Measurements from ENCODE around the gene HTATSF1. TPM values are rescaled to one million over a fixed set of nuclear protein-coding genes. Genes with fewer than 3 reads are reported as not detected.

The HTATSF1 gene
- total RNA-seq, 1 donor from 2014 or later, result 38.4 TPM

DNA sequence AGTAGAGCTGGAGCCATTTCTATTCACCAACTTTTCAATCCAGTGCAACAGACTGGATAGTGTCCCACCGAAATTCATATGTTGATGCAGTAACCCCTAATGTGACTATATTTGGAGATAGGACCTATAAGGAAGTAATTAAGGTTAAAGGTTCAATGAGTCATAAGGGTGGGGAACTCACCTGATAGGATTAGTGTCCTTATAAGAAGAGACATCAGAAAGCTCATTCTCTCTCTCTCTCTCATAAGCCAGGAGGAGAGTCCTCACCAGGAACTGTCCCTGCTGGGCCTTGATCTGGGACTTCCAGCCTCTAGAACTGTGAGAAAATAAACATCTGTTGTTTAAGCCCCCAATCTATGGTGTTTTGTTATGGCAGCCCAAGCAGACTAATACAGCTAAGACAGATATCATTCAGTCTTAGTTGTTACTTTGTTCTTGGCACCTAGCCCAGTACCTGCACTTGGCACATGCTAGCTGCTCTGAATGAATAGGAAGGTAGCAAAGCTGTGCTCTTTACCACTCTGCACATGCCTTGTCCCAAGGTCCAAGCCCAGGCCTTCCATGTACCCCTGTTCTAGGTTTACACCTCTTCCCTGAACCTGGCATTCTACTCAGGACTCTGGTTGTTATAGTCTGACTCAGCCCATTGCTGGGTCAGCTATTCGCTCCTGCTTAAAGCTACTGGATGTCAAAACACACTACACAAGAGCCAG, 28.8 kb upstream of the HTATSF1 start:
- no peak for DNase-seq (ENCODE audit: low read depth)
- TF ChIP-seq, protein P1, sequence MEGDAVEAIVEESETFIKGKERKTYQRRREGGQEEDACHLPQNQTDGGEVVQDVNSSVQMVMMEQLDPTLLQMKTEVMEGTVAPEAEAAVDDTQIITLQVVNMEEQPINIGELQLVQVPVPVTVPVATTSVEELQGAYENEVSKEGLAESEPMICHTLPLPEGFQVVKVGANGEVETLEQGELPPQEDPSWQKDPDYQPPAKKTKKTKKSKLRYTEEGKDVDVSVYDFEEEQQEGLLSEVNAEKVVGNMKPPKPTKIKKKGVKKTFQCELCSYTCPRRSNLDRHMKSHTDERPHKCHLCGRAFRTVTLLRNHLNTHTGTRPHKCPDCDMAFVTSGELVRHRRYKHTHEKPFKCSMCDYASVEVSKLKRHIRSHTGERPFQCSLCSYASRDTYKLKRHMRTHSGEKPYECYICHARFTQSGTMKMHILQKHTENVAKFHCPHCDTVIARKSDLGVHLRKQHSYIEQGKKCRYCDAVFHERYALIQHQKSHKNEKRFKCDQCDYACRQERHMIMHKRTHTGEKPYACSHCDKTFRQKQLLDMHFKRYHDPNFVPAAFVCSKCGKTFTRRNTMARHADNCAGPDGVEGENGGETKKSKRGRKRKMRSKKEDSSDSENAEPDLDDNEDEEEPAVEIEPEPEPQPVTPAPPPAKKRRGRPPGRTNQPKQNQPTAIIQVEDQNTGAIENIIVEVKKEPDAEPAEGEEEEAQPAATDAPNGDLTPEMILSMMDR (IDR thresholded peaks at IDR 0.05; ENCODE audit: insufficient read depth, low read length, severe bottlenecking), result no peak
- no peaks in the 10 kb centered on the region for H3K36me3 ChIP-seq (ENCODE audit: control insufficient read depth, insufficient read depth, low read length)
- H3K27me3 ChIP-seq (ENCODE audit: control insufficient read depth, insufficient read depth, low read length), result no peaks in the 10 kb centered on the region
- no peak for FAIRE-seq
- no peak overlapping the region for H3K4me3 ChIP-seq (ENCODE audit: low read depth, low read length)

DNA sequence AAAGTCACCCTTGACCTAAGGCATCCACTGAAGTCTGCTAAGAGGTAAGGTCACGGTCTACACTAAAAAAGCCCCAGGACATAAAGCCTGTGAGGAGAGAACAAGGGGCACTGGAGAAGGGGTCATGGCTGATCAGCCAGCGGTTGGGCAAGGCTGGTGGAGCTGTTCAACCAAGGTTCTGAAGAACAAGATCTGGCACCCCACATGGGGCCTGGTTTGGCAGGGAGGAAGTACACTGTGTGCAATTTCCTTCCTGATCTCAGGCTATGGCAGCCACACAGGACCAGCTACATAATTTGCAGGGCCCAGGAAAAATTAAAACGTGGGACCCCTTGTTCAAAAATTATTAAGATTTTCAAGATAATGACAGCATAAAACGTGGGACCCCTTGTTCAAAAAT, 23.7 kb upstream of the HTATSF1 start:
- H3K4me3 ChIP-seq (ENCODE audit: low read depth, low read length), result no peak overlapping the region
- no peak for FAIRE-seq
- no peaks in the 10 kb centered on the region for H3K36me3 ChIP-seq (ENCODE audit: control insufficient read depth, insufficient read depth, low read length)
- no peak for DNase-seq (ENCODE audit: low read depth)
- TF ChIP-seq, protein P1 (IDR thresholded peaks at IDR 0.05; ENCODE audit: insufficient read depth, low read length, severe bottlenecking), result no peak
- H3K27me3 ChIP-seq (ENCODE audit: control insufficient read depth, insufficient read depth, low read length), result no peaks in the 10 kb centered on the region

DNA sequence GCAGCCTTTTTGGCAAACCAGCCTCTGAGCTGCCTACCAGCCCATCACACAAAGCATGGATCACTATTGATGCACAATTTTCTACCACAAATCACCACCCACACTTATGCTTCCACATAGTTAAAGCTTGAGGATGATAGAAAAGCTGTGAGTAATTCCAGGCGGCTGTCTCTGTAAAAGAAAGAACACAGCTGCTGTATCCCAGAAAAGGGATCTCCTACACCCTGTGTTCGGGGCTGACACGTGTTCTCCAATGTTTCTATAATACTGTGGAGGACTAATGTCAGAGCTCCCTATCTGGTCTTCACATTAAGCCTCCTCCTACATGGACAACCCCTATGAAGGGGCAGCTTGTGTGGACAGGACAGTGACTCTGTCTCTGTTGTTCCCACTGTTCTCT, 22.2 kb upstream of the HTATSF1 start:
- DNase-seq (ENCODE audit: low read depth), result no peak
- TF ChIP-seq, protein P1 (IDR thresholded peaks at IDR 0.05; ENCODE audit: insufficient read depth, low read length, severe bottlenecking), result no peak
- peaks cover 2% of the 10 kb centered on the region for H3K27me3 ChIP-seq (ENCODE audit: control insufficient read depth, insufficient read depth, low read length)
- H3K4me3 ChIP-seq (ENCODE audit: low read depth, low read length), result no peak overlapping the region
- no peak for FAIRE-seq
- no peaks in the 10 kb centered on the region for H3K36me3 ChIP-seq (ENCODE audit: control insufficient read depth, insufficient read depth, low read length)

DNA sequence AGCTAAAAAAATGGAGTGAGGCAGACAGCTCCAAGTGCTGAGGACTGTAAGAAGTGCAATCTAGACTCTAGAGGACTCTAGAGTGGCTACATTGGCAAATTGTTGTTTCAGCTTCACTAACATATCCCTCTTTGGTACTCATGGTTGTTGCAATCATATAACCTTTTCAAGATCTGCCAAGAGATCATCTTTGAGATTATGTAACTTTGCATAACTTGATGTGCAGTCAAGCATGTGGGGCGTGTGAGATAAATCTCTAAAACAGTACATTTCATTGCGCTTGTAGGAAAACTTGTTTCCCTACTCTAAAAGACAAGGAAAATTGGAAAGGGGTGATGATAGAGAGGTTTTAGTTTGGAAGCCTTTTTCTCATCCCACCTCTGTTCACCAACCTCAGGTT, 20.9 kb upstream of the HTATSF1 start:
- TF ChIP-seq, protein P1 (IDR thresholded peaks at IDR 0.05; ENCODE audit: insufficient read depth, low read length, severe bottlenecking), result no peak
- Histone ChIP-seq H3K36me3 (ENCODE audit: control insufficient read depth, insufficient read depth, low read length) (no peaks in the 10 kb centered on the region), H3K27me3 (ENCODE audit: control insufficient read depth, insufficient read depth, low read length) (peaks cover 2% of the 10 kb centered on the region), H3K4me3 (ENCODE audit: low read depth, low read length) (no peak overlapping the region)
- FAIRE-seq (no peak), DNase-seq (ENCODE audit: low read depth) (no peak)

DNA sequence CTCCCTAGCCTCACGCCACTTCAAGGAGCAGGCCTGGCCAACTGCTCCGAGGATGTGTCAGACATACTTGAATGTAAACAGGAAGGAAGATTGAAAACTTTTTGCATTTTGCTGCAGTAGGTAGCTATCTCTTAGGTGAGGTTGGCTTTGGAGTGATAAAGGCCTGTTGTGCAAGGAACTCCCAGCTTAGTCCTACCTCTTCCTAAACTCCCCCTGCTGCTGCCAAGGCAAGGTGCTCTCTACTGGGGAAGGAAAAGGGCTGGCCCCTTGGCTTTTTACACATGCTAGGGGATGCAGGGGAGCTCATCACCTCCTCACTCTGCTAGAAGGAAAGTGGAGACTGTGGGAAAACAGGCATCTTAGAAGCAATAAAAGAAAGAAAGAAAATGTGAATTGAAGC, 20.4 kb upstream of the HTATSF1 start:
- FAIRE-seq (no peak), DNase-seq (ENCODE audit: low read depth) (no peak)
- peaks cover 2% of the 10 kb centered on the region for H3K27me3 ChIP-seq (ENCODE audit: control insufficient read depth, insufficient read depth, low read length)
- H3K4me3 ChIP-seq (ENCODE audit: low read depth, low read length), result no peak overlapping the region
- TF ChIP-seq, protein P1 (IDR thresholded peaks at IDR 0.05; ENCODE audit: insufficient read depth, low read length, severe bottlenecking), result no peak
- no peaks in the 10 kb centered on the region for H3K36me3 ChIP-seq (ENCODE audit: control insufficient read depth, insufficient read depth, low read length)

DNA sequence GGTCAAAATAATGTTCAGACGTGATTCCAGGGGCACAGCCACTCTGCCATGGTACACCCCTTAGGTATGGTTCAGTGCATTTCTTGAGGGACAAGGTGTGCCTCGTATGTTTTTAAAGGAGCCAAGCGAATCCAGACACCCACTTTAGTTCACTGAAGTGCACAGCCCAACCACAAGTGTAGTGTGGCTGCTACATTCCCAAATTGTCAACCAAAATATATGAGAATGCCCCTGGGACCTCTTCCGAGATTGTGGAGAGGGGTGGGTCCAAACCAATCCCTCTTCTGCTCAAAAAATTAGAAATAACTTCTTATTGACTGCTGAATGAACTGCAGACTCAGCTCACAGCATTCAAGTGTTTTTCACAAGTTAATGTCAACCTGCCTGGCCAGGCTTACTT, 17.0 kb upstream of the HTATSF1 start:
- Histone ChIP-seq H3K36me3 (ENCODE audit: control insufficient read depth, insufficient read depth, low read length) (no peaks in the 10 kb centered on the region), H3K27me3 (ENCODE audit: control insufficient read depth, insufficient read depth, low read length) (peaks cover 2% of the 10 kb centered on the region), H3K4me3 (ENCODE audit: low read depth, low read length) (no peak overlapping the region)
- no peak for FAIRE-seq
- TF ChIP-seq, protein P1 (IDR thresholded peaks at IDR 0.05; ENCODE audit: insufficient read depth, low read length, severe bottlenecking), result no peak
- DNase-seq (ENCODE audit: low read depth), result no peak

Measured in bronchial epithelial cell (primary cell).